H1 (cell line): ENCODE measurements around the gene ZNF680. TPM values are rescaled to one million over a fixed set of nuclear protein-coding genes. Genes with fewer than 3 reads are reported as not detected.

Source experiments
- CTCF ChIA-PET: fragments of 300-600 bp; sonication (Branson Sonifier 250); formaldehyde crosslinking; loops from one replicate; lab custom pipeline; 2021; ENCODE audit not compliant: partially characterized antibody; lab: Charles Lee
- POLR2A ChIA-PET: fragments of 300-600 bp; sonication (Branson Sonifier 250); formaldehyde crosslinking; loops from one replicate; lab custom pipeline; 2021; ENCODE audit warnings: inconsistent platforms; ENCODE audit not compliant: partially characterized antibody; lab: Charles Lee
- DNase-seq, 2 experiments: peaks; one replicate each; pipeline versions ENCODE4 v3.0.0 to v3.0.0-alpha.2; 2010 to 2022; ENCODE audit warnings: low spot score in 2 of 2, low read depth in 1 of 2, mixed read lengths in 1 of 2
- FAIRE-seq: peaks from 2 replicates; lab custom pipeline; 2011; peaks lifted over from hg19 to GRCh38; lab: Jason Lieb, UNC
- H2AFZ ChIP-seq: 2 replicates; pipeline ENCODE4 v1.8.1; 2012; ENCODE audit warnings: low read length, inconsistent platforms
- H2AK5ac ChIP-seq: 2 replicates; pipeline ENCODE4 v1.6.1; 2013; ENCODE audit warnings: low read depth, low read length
- H2BK120ac ChIP-seq: replicated peaks from 2 replicates; pipeline ENCODE3; 2013; ENCODE audit warnings: low read depth, low read length, inconsistent platforms
- H2BK12ac ChIP-seq: 2 replicates; pipeline ENCODE4 v1.6.1; 2013; ENCODE audit warnings: low read depth, low read length
- H2BK15ac ChIP-seq: 2 replicates; pipeline ENCODE4 v1.6.1; 2013; ENCODE audit warnings: low read length
- H2BK20ac ChIP-seq: 2 replicates; pipeline ENCODE4 v1.6.1; 2013; ENCODE audit warnings: low read length
- H2BK5ac ChIP-seq: 2 replicates; pipeline ENCODE4 v1.6.1; 2013; ENCODE audit warnings: low read depth, low read length
- H3K14ac ChIP-seq: 2 replicates; pipeline ENCODE4 v1.6.1; 2013; ENCODE audit warnings: inconsistent platforms; ENCODE audit not compliant: insufficient read length
- H3K18ac ChIP-seq: 2 replicates; pipeline ENCODE4 v1.6.1; 2013; ENCODE audit warnings: low read length; ENCODE audit errors: extremely low read depth
- H3K23ac ChIP-seq: 2 replicates; pipeline ENCODE4 v1.6.1; 2013; ENCODE audit warnings: inconsistent platforms; ENCODE audit not compliant: insufficient read length
- H3K23me2 ChIP-seq: 2 replicates; pipeline ENCODE4 v1.6.1; 2013; ENCODE audit warnings: low read depth, low read length
- H3K27ac ChIP-seq: 2 replicates; pipeline ENCODE4 v1.6.1; 2011; ENCODE audit warnings: low read depth, low read length, inconsistent platforms
- H3K27me3 ChIP-seq, 4 experiments: replicated peaks in 1 of 4; 1 replicate in 1 of 4; 2 replicates in 3 of 4; pipeline versions ENCODE4 v1.6.1 to v1.8.1; 2011 to 2013; ENCODE audit warnings: low read length in 3 of 4, mild to moderate bottlenecking in 3 of 4, inconsistent platforms in 2 of 4, mixed read lengths in 2 of 4, moderate library complexity in 1 of 4; ENCODE audit not compliant: control insufficient read depth in 3 of 4, insufficient read depth in 3 of 4; ENCODE audit errors: extremely low read depth in 1 of 4
- H3K36me3 ChIP-seq, 4 experiments: 2 replicates each; pipeline versions ENCODE4 v1.6.1 to v1.8.1; 2011 to 2013; ENCODE audit warnings: mild to moderate bottlenecking in 4 of 4, low read length in 3 of 4, moderate library complexity in 2 of 4, control low read depth in 1 of 4, inconsistent platforms in 1 of 4; ENCODE audit not compliant: insufficient read depth in 4 of 4, control insufficient read depth in 2 of 4
- H3K4ac ChIP-seq: replicated peaks from 2 replicates; pipeline ENCODE3; 2013; ENCODE audit warnings: low read length, low read depth, mixed read lengths, inconsistent platforms; ENCODE audit not compliant: insufficient read length
- H3K4me1 ChIP-seq, 4 experiments: replicated peaks in 1 of 4; 1 replicate in 1 of 4; 2 replicates in 3 of 4; pipeline versions ENCODE4 v1.6.1 to v1.8.1; 2011 to 2013; ENCODE audit warnings: low read length in 3 of 4, inconsistent platforms in 2 of 4, mixed read lengths in 1 of 4; ENCODE audit not compliant: insufficient read depth in 4 of 4, control insufficient read depth in 3 of 4
- H3K4me2 ChIP-seq, 2 experiments: 2 replicates each; pipeline versions ENCODE4 v1.6.1 to v1.8.1; 2011 to 2013; ENCODE audit warnings: low read depth in 2 of 2, low read length in 2 of 2, control low read depth in 1 of 2, inconsistent platforms in 1 of 2, mild to moderate bottlenecking in 1 of 2; ENCODE audit not compliant: insufficient read depth in 1 of 2
- H3K4me3 ChIP-seq, 4 experiments: fragments of 200-600, 300-600 bp in 1 of 4; sonication (generic), shearing (Covaris generic), sonication (Bioruptor Twin) in 1 of 4; 2 replicates each; pipeline versions ENCODE4 v1.5.1 to v1.8.1; 2011 to 2016; ENCODE audit warnings: low read length in 4 of 4, low read depth in 3 of 4, control low read depth in 2 of 4, inconsistent platforms in 2 of 4, mild to moderate bottlenecking in 2 of 4, mixed read lengths in 1 of 4, moderate library complexity in 1 of 4; ENCODE audit not compliant: insufficient read depth in 2 of 4; ENCODE audit errors: extremely low read depth in 1 of 4
- H3K56ac ChIP-seq: replicated peaks from 2 replicates; pipeline ENCODE3; 2013; ENCODE audit warnings: low read depth, mild to moderate bottlenecking, mixed read lengths, low read length, inconsistent platforms; ENCODE audit not compliant: insufficient read length
- H3K79me1 ChIP-seq: 2 replicates; pipeline ENCODE4 v1.6.1; 2013; ENCODE audit warnings: low read depth, low read length, control low read depth
- H3K79me2 ChIP-seq, 2 experiments: 2 replicates each; pipeline versions ENCODE4 v1.6.1 to v1.8.1; 2012 to 2013; ENCODE audit warnings: low read length in 2 of 2, mild to moderate bottlenecking in 2 of 2, inconsistent platforms in 1 of 2; ENCODE audit not compliant: insufficient read depth in 2 of 2, control insufficient read depth in 1 of 2
- H3K9ac ChIP-seq, 4 experiments: replicated peaks in 1 of 4; 1 replicate in 1 of 4; 2 replicates in 3 of 4; pipeline versions ENCODE4 v1.6.1 to v1.8.1; 2011 to 2013; ENCODE audit warnings: low read depth in 3 of 4, low read length in 3 of 4, control low read depth in 2 of 4, mild to moderate bottlenecking in 2 of 4, moderate library complexity in 2 of 4, inconsistent platforms in 1 of 4; ENCODE audit errors: extremely low read depth in 1 of 4
- H3K9me3 ChIP-seq, 2 experiments: 2 replicates each; pipeline versions ENCODE4 v1.6.1 to v1.8.1; 2012 to 2013; ENCODE audit warnings: mild to moderate bottlenecking in 2 of 2, moderate library complexity in 2 of 2, control low read depth in 1 of 2, inconsistent platforms in 1 of 2, low read depth in 1 of 2, low read length in 1 of 2, mixed read lengths in 1 of 2; ENCODE audit not compliant: insufficient read depth in 2 of 2
- H4K20me1 ChIP-seq, 2 experiments: replicated peaks in 1 of 2; 2 replicates each; pipeline versions ENCODE3 to v1.8.1; 2011 to 2013; ENCODE audit warnings: inconsistent platforms in 2 of 2, low read length in 2 of 2, mild to moderate bottlenecking in 1 of 2; ENCODE audit not compliant: insufficient read depth in 2 of 2, control insufficient read depth in 1 of 2
- H4K5ac ChIP-seq: 2 replicates; pipeline ENCODE4 v1.6.1; 2013; ENCODE audit warnings: low read length, low read depth, mixed read lengths, inconsistent platforms; ENCODE audit not compliant: insufficient read length
- H4K8ac ChIP-seq: 2 replicates; pipeline ENCODE4 v1.8.0; 2013; ENCODE audit warnings: mild to moderate bottlenecking, moderate library complexity, low read length, inconsistent platforms; ENCODE audit not compliant: insufficient read depth; ENCODE audit errors: extremely low read depth
- H4K91ac ChIP-seq: replicated peaks from 2 replicates; pipeline ENCODE3; 2013; ENCODE audit warnings: low read length, mixed read lengths, inconsistent platforms; ENCODE audit not compliant: insufficient read length
- CBX8 ChIP-seq: fragments of 300-800, 300-1000 bp; sonication (generic); IDR thresholded peaks from 2 replicates; pipeline ENCODE4 v1.7.1; 2016; ENCODE audit warnings: low read depth, low read length, borderline replicate concordance
- CEBPB ChIP-seq: IDR thresholded peaks from 2 replicates; pipeline ENCODE4 v1.6.1; 2012; ENCODE audit warnings: low read depth, low read length
- HDAC2 ChIP-seq, 2 experiments: fragments of 300-600 bp in 1 of 2; sonication (generic) in 1 of 2; IDR thresholded peaks; 2 replicates each; pipeline ENCODE4 v1.6.1; 2011 to 2012; ENCODE audit warnings: low read depth in 2 of 2, low read length in 2 of 2, mild to moderate bottlenecking in 2 of 2, moderate library complexity in 2 of 2, borderline replicate concordance in 1 of 2, inconsistent platforms in 1 of 2
- MAX ChIP-seq: IDR thresholded peaks from 2 replicates; pipeline ENCODE4 v1.6.1; 2012; ENCODE audit warnings: inconsistent platforms
- RBBP5 ChIP-seq: IDR thresholded peaks from 2 replicates; pipeline ENCODE4 v1.7.1; 2012; ENCODE audit warnings: low read depth, mild to moderate bottlenecking, inconsistent platforms, low read length, moderate library complexity, borderline replicate concordance
- RFX5 ChIP-seq: IDR thresholded peaks from 2 replicates; pipeline ENCODE4 v1.6.1; 2011; ENCODE audit warnings: low read depth, low read length, improper control_type of control experiment, borderline replicate concordance
- RNF2 ChIP-seq: fragments of 200-900, 300-1000 bp; sonication (generic); IDR thresholded peaks from 2 replicates; pipeline ENCODE4 v1.7.1; 2016; ENCODE audit warnings: borderline replicate concordance, low read depth, mild to moderate bottlenecking, antibody characterized with exemption, low read length; ENCODE audit not compliant: poor library complexity, severe bottlenecking; ENCODE audit errors: missing control alignments
- SIX5 ChIP-seq: IDR thresholded peaks from 2 replicates; pipeline ENCODE4 v1.6.1; 2011; ENCODE audit warnings: mild to moderate bottlenecking, low read depth, low read length
- SP2 ChIP-seq: IDR thresholded peaks from 2 replicates; pipeline ENCODE4 v1.6.1; 2012; ENCODE audit warnings: mild to moderate bottlenecking, low read length, inconsistent platforms
- SP4 ChIP-seq: IDR thresholded peaks from 2 replicates; pipeline ENCODE4 v1.6.1; 2012; ENCODE audit warnings: low read length, inconsistent platforms
- TAF1 ChIP-seq: IDR thresholded peaks from 2 replicates; pipeline ENCODE4 v1.6.1; 2011; ENCODE audit warnings: mild to moderate bottlenecking, low read depth, low read length
- WGBS, 2 experiments: shearing (Covaris generic) in 1 of 2; methylation state at CpG; one replicate each; pipeline versions ENCODE4 v1.1.6 to v1.1.7; 2013 to 2015; ENCODE audit warnings: low lambda C conversion rate in 2 of 2, mixed read lengths in 2 of 2, inconsistent platforms in 1 of 2, low coverage in 1 of 2, missing lambda C conversion rate in 1 of 2; ENCODE audit not compliant: insufficient replicate concordance in 2 of 2, insufficient coverage in 1 of 2, insufficient read length in 1 of 2; ENCODE audit errors: extremely low coverage in 1 of 2, missing lambda C conversion rate in 1 of 2; 5-methylcytosine and 5-hydroxymethylcytosine counted together
- polyA plus RNA-seq, 7 experiments: library from polyadenylated mRNA; depleted of rRNA in 3 of 7; stranded (reverse) in 5 of 7; unstranded in 2 of 7; fragments of >200 nt in 5 of 7; fragments of 200-250 nt in 2 of 7; gene quantifications; 1 replicate in 5 of 7; 2 replicates in 1 of 7; 4 replicates in 1 of 7; pipeline versions ENCODE4 v1.2.1 to v1.2.3, GENCODE V29; 2011 to 2013; ENCODE audit warnings: missing spikeins in 2 of 7, mixed read lengths in 2 of 7
- total RNA-seq: library from RNA; stranded (reverse); fragmentation: NEBNext Ultra II Directional; extraction: Animal tissue kit (Norgen Biotek cat#: 25700); gene quantifications from 2 replicates; pipeline ENCODE4 v1.2.1, GENCODE V29; 2021
- TF ChIP-seq, protein P1 (sequence below): IDR thresholded peaks from 2 replicates; pipeline ENCODE4 v1.6.1; 2012; ENCODE audit warnings: inconsistent platforms

ZNF680 gene
- total and polyA plus RNA-seq, 2 of the 8 experiments (the other 6 are each of a cell fraction or from before 2014, with no cell fraction given), result 15.3 TPM; not detected in 1

DNA sequence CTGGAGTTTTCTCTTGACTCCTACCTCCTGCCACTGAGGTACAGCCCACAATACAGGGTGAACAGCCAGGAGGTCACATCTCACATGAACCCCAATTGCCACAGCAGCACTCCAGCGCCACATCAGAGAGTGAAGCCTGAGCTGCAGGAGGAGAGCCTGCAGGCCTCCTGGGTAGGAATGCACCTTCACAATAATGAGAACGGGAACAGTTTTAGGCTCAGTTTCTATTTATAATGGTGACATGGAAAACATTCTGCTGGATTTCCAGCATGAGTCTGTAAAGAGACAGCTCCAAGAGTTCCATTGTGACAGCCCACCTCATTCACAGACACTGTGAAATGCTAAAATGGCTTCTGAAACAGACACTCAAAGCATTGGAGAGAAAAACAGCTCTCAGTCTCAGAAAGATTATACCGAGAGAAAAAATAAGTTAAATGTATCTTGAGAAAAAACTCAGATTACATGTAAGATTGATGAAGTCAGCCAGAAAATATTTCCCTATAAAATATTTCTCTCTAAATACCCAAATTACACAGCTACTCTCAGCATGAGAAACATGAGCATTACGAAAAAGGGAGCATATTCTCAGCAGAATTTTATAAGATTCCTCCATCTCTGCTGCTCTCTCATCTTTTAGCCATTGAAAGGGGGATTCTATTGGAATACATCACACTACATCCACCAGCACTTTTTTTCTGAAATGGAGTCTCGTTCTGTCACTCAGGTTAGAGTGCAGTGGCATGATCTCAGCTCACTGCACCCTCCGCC lies 11.3 kb downstream of the ZNF680 start:
- Histone ChIP-seq H3K4me1 (no peaks in the 10 kb centered on the region), H3K18ac (no peak overlapping the region), H2BK15ac (no peak overlapping the region), H3K9me3 (peaks cover 45 to 65% of the 10 kb centered on the region in 2 experiments), H3K79me1 (no peaks in the 10 kb centered on the region), H3K4me2 (no peak overlapping the region), H2BK5ac (no peak overlapping the region), H3K4ac (no peak overlapping the region), H2BK120ac (no peak overlapping the region), H2AFZ (no peak overlapping the region), H3K56ac (no peak overlapping the region), H3K4me3 (no peak overlapping the region), H3K36me3 (no peaks in the 10 kb centered on the region; a peak in 1 of 8 replicates), H2AK5ac (no peak overlapping the region), H4K91ac (no peak overlapping the region), H3K27me3 (no peaks in the 10 kb centered on the region), H4K20me1 (no peaks in the 10 kb centered on the region), H3K79me2 (no peaks in the 10 kb centered on the region), H2BK20ac (no peak overlapping the region), H4K8ac (no peak overlapping the region), H3K23me2 (no peaks in the 10 kb centered on the region), H3K27ac (no peak overlapping the region), H3K23ac (no peak overlapping the region), H2BK12ac (no peak overlapping the region), H3K9ac (no peak overlapping the region), H3K14ac (no peak overlapping the region), H4K5ac (no peak overlapping the region)
- FAIRE-seq (no peak), DNase-seq (no peak)
- POLR2A ChIA-PET, result interaction anchor here (0.9 kb wide), 1 partner anchor 11 kb away, joined by 3 read pairs; the partner anchor contains the start of gene ZNF680
- 63% methylated on average over 6 of the region's 6 CpGs; no CpG with 5 or more reads in 1 of the 2 experiments for WGBS, 2 experiments
- CTCF ChIA-PET, result no interaction called here
- TF ChIP-seq MAX, result no peak
- no peak for TF ChIP-seq RFX5
- no peak for TF ChIP-seq SP2
- no peak for TF ChIP-seq RBBP5
- TF ChIP-seq SP4, result no peak
- no peak for TF ChIP-seq SIX5
- no peak for TF ChIP-seq CBX8
- TF ChIP-seq, protein P1, sequence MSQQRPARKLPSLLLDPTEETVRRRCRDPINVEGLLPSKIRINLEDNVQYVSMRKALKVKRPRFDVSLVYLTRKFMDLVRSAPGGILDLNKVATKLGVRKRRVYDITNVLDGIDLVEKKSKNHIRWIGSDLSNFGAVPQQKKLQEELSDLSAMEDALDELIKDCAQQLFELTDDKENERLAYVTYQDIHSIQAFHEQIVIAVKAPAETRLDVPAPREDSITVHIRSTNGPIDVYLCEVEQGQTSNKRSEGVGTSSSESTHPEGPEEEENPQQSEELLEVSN, result no peak
- no peak for TF ChIP-seq CEBPB
- TF ChIP-seq RNF2, result no peak
- TF ChIP-seq HDAC2 (IDR thresholded peaks at IDR 0.05; ENCODE audit: borderline replicate concordance in 1 of 2, low read depth in 2 of 2, low read length in 2 of 2), result no peak
- TF ChIP-seq TAF1, result no peak
